ENCODE results near the gene HSPA6.
"Not testable (repeated sequence)": the region's sequence is repeated elsewhere in the genome, so short reads cannot be mapped to it uniquely, and the experiment has no call there.

Gene HSPA6

GRCh38 chr1:161523817-161524741, at the start of gene HSPA6:
TSS of gene HSPA6 (plus strand) at chr1:161524540. CDS start at chr1:161524659, 119 bp downstream.
- peak; percentile 55 to 76 for DNase-seq (ENCODE audit: low read depth in 2 of 2)

- DNase-seq (ENCODE audit: low read depth in 2 of 2): not testable (repeated sequence)
Observed at GRCh38 chr1:161477711-161478110, 46.6 kb upstream of the HSPA6 start.

DNA sequence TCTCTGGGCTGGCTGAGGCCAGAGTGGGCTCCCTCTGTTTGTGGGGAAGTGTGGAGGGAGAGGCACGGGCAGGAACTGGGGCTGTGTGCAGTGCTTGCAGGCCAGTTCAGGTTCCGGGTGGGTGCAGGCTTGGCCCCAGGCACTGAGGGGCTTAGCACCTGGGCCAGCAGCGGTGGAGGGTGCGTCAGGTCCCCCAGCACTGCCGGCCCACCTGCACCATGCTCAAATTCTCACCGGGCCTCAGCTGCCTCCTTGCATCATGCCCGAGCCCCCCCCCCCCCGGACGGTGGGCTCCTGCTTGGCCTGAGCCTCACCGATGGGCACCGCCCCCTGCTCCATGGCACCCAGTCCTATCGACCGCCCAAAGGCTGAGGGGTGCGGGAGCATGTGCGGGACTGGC, 45.4 kb upstream of the HSPA6 start:
- DNase-seq (ENCODE audit: low read depth in 2 of 2): no peak

GRCh38 chr1:161480381-161481035, 43.8 kb upstream of the HSPA6 start:
- DNase-seq (ENCODE audit: low read depth in 2 of 2): no peak

DNA sequence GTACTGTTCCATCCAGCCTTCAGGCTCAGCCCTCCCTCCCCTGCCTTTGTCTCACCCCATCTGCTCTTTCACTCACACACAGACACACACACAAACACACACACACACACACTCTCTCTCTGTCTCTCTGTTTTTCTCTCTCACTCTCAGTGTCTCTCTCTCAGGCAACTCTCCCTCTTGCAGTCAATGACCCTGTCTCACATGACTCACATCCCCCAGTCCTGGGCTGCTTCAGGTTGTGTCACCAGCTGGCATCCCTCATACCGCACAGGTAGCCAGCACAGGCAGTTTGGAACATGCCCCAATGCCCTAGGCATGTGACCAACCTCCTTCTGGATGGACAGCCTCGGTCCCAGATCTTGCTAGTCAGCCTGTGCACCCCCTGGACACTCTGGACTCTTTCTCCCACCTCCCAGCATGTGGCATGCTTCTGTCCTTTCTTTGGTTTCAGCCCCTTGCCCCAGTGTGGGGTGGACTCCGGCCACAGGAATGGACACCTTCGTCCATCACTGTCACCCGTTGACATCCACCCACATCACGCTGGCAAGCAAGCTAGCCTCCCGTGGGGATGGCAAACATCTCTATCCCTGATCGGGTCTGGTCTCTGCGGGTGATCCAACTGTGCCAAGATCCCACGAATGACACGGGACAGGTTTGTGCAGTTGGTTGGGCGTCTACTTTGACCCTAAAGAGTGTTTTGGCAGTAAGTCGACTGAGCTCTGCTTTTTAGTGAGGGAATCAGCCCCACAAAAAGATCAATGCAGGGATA, 42.5 kb upstream of the HSPA6 start:
- DNase-seq (ENCODE audit: low read depth in 2 of 2): no peak

DNA sequence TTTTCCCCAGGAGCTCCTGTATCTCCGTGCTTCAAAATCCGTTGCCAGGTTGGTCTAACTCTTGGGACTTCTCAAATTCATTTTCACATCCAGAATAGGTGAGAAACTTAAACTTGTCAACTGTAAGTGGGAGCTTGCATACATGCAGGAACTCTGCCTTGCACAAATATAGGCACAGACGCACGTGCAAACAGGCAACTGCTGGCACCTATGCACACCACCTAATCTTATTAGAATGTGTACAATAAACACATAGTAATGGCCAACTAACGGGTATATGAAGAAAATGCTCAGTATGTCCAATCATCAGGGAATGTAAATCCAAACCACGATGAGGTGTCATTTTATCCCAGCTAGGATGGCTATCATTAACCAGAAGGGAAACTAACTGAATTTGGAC, 41.7 kb upstream of the HSPA6 start:
- DNase-seq (ENCODE audit: low read depth in 2 of 2): no peak

DNA sequence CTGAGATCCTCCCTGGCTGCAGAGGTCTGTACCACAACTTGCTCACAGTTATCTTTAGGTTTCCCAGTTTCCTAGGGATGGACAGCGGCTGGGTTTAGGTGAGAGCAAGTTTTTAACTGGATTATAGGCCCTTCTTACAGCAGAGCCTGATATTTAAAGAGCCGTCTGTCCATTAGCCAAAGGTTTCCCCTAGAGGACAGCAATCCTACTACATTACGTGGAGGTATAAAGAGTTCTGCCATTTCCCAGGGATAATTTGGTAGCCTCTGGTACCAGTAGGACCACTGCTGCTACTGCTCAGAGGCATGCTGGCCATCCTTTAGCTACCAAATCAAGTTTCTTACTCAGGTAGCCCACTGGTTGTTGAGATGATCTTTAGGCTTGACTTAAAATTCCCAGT, 41.0 kb upstream of the HSPA6 start:
- DNase-seq (ENCODE audit: low read depth in 2 of 2): no peak

DNA sequence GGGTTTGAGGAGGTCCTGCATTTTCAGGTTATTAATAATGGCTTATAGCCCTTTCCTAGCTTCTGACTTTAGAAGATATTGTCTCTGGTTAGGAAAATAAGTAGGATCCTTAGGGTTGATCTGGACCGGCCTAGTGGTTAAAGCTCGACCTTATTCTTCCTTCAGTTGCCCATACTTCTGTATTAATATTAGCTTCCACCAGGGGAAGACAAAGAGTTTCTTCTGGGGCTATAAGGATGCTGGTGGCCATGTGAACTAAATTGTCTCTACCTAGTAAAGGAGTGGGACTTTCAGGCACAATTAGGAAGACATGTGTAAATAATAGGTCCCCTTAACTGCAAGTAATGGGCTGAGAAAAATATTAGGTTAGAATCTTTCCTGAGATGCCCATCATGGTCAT, 39.7 kb upstream of the HSPA6 start:
- no peak for DNase-seq (ENCODE audit: low read depth in 2 of 2)

DNA sequence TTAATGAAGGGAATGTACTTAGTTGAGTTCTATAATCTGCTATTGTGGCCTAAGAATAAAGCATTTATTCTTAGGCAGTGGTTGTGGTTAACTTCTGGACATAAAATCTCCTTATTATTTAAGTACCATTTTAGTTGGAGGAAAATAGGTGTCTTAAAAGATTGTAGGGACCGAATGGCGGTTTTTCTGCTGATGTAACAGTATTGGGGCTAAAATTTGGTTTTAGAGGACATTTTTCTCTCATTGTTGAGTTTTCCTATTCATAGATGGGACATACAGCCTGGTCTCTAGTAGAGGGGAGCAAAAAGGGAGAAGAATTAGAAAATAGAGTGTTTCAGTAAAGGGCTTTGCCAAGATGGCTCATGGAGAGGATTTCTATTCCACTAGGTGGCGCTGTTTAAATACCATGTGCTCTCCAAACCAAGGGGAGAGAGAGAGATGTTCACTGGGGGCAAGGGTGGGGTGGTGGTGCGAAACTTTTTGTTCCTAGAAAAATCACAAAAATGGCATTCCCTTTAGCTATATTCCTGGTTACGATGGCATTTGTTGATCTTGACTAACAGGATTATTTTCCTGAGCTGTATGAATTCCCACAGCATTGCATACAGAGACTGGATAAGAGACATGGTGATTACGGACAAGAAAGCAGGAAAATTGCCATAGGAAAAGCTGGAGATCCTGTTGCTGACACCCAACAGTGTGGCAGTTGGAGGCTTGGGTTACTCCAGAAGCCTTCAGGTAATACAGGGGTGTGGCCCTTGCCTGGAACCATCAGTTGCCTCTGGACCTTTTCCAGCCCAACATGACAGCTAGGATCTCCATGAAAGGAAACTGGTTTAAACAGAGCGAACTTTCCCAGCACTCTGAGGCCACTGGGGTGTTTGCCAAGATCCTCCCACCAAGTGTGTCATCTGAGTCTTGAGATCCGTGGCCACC, 37.3 kb upstream of the HSPA6 start:
- peak in 1 of 2 donors; percentile 31 for DNase-seq (ENCODE audit: low read depth in 2 of 2)

- no peak for DNase-seq (ENCODE audit: low read depth in 2 of 2)
Observed at GRCh38 chr1:161491472-161491871, 32.9 kb upstream of the HSPA6 start.

- no peak for DNase-seq (ENCODE audit: low read depth in 2 of 2)
Observed at GRCh38 chr1:161492827-161493226, 31.5 kb upstream of the HSPA6 start.

- DNase-seq (ENCODE audit: low read depth in 2 of 2): no peak
Observed at GRCh38 chr1:161494091-161494735, 30.1 kb upstream of the HSPA6 start.

DNA sequence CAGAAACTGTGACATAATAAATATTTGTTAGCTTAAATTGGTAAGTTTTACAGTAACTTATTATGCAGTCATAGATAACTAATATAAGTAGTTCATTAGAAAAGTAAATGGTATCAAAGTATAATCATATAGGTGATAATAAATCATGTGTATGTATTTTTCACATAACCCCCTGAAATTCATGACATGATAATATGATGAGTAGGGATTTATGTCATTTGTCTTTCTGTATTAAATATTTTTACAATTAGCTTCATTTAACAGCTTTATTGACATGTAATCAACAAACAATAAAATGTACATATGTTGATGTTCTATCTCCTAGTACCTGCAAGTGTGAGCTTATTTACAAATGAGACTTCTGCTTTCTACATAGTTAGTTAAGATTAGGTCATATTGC, 28.9 kb upstream of the HSPA6 start:
- no peak for DNase-seq (ENCODE audit: low read depth in 2 of 2)

GRCh38 chr1:161497961-161498360, 26.4 kb upstream of the HSPA6 start:
- no peak for DNase-seq (ENCODE audit: low read depth in 2 of 2)

DNA sequence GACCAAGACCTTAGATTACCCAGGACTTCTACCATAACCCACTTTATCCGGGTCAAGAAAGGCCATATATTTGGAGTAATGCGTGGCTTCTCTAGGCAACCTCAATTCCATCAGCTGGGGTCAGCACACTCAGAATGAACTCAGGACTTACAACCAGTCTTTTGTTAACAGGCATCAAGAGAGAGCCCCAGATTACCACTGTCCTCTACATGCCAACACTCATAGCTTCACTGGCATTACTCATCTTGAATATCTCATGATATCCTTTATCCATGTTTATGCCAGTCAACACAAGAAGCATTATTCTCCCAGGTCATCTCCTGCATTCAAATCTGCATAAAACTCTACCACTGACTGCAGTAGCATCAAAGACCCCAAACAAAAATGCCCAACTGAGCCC, 25.7 kb upstream of the HSPA6 start:
- DNase-seq (ENCODE audit: low read depth in 2 of 2): no peak

DNA sequence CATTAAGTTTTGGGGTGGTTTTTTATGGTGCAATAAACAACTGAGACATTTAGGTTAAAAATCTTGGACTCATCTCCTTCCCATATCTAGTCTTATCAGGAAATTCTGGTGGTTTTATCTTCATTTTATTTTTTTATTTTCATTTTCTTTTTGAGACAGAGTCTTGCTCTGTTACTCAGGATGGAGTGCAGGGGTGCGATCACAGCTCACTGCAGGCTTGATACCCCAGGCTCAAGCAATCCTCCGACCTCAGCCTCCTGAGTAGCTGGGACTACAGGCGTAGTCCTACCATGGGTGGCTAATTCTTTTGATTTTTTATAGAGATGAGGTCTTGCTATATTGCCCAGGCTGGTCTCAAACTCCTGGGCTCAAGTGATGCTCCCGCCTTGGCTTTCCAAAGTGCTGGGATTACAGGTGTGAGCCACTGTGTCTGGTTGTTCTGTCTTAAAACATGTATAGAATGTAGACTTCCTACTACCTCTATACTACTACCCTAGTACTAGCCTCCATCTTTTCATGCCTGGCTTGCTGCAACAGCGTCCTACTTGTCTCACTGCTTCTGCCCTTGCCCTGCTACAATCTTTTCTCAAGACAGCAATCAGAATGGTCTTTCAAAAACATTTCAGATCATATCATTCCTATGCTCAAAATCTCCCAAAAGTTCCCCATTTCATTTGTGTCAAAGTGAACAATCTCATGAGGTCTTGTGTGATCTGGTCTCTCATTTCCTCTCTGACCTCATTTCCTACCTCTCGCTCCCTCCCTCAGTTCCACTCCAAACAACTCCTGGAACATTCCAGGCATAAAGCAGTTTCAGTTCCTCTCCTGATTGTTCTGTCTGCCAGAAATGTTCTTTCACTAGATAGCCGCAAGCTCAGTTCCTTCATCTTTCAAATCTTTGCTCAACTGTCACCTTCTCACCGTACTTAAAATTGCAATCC, 25.0 kb upstream of the HSPA6 start:
- DNase-seq (ENCODE audit: low read depth in 2 of 2): no peak

- no peak for DNase-seq (ENCODE audit: low read depth in 2 of 2)
Observed at GRCh38 chr1:161501234-161501633, 23.1 kb upstream of the HSPA6 start.

- no peak for DNase-seq (ENCODE audit: low read depth in 2 of 2)
Observed at GRCh38 chr1:161502181-161502580, 22.2 kb upstream of the HSPA6 start.

GRCh38 chr1:161502641-161503393, 21.5 kb upstream of the HSPA6 start:
- DNase-seq (ENCODE audit: low read depth in 2 of 2): no peak

Data from stimulated activated CD8-positive, alpha-beta memory T cell treated with anti-CD3 and anti-CD28 coated beads, Interleukin-7, amount 100 ng/mL, for 4 hours (primary cell).